ENCODE data around the gene AGMO.

AGMO gene

GRCh38 chr7:15582773-15583172, 21.0 kb upstream of the AGMO start:
- TF ChIP-seq CTCF (conservative IDR thresholded peaks at IDR 0.05) (no peak), ZFX (IDR thresholded peaks at IDR 0.05) (no peak)
- H3K27ac ChIP-seq: no peak overlapping the region

GRCh38 chr7:15581352-15581951, 19.6 kb upstream of the AGMO start:
- H3K27ac ChIP-seq: no peak overlapping the region
- TF ChIP-seq CTCF (conservative IDR thresholded peaks at IDR 0.05) (no peak), ZFX (IDR thresholded peaks at IDR 0.05) (no peak)

- no peak overlapping the region for H3K27ac ChIP-seq
- no peak for TF ChIP-seq CTCF (conservative IDR thresholded peaks at IDR 0.05)
Observed at GRCh38 chr7:15580604-15581351, 19.0 kb upstream of the AGMO start.

GRCh38 chr7:15577600-15577999, 15.8 kb upstream of the AGMO start:
- H3K27ac ChIP-seq: no peak overlapping the region
- TF ChIP-seq ZFX (IDR thresholded peaks at IDR 0.05): no peak
- TF ChIP-seq CTCF (conservative IDR thresholded peaks at IDR 0.05): no peak

GRCh38 chr7:15571301-15571878, 9.6 kb upstream of the AGMO start:
- TF ChIP-seq CTCF (conservative IDR thresholded peaks at IDR 0.05) (no peak), ZFX (IDR thresholded peaks at IDR 0.05) (no peak)
- H3K27ac ChIP-seq: no peak overlapping the region

GRCh38 chr7:15567652-15568051, 5.8 kb upstream of the AGMO start:
- no peak overlapping the region for H3K27ac ChIP-seq
- TF ChIP-seq ZFX (IDR thresholded peaks at IDR 0.05): no peak
- TF ChIP-seq CTCF (conservative IDR thresholded peaks at IDR 0.05): no peak

GRCh38 chr7:15567036-15567435, 5.2 kb upstream of the AGMO start:
- H3K27ac ChIP-seq: no peak overlapping the region
- no peak for TF ChIP-seq ZFX (IDR thresholded peaks at IDR 0.05)
- TF ChIP-seq CTCF (conservative IDR thresholded peaks at IDR 0.05): no peak
